K562 (cell line): ENCODE measurements around the gene SPHK2. TPM values are rescaled to one million over a fixed set of nuclear protein-coding genes. Genes with fewer than 3 reads are reported as not detected.

Experiments
- BACH1 ChIP-seq: fragments of 200-800 bp; sonication (Bioruptor generic); IDR thresholded peaks from 2 replicates; pipeline ENCODE4 v1.6.1; 2016; ENCODE audit warnings: missing genetic modification characterization, missing compliant biosample characterization
- CC2D1A ChIP-seq: fragments of 450-650 bp; IDR thresholded peaks from 2 replicates; pipeline ENCODE4 v1.6.1; 2017; ENCODE audit warnings: mild to moderate bottlenecking
- CTBP1 ChIP-seq: fragments of 450-650 bp; IDR thresholded peaks from 2 replicates; pipeline ENCODE4 v1.6.1; 2016; ENCODE audit warnings: borderline replicate concordance
- ETS2 ChIP-seq: IDR thresholded peaks from 2 replicates; pipeline ENCODE4 v1.6.1; 2016; ENCODE audit warnings: borderline replicate concordance, missing genetic modification characterization, mild to moderate bottlenecking, moderate library complexity, missing compliant biosample characterization; ENCODE audit not compliant: poor library complexity, severe bottlenecking
- FOSL1 ChIP-seq: fragments of 200-800 bp; sonication (Bioruptor generic); conservative IDR thresholded peaks from 2 replicates; pipeline ENCODE4 v1.6.1; 2016; ENCODE audit warnings: missing genetic modification characterization, missing compliant biosample characterization
- GABPA ChIP-seq: fragments of 200-800 bp; sonication (Bioruptor generic); conservative IDR thresholded peaks from 2 replicates; pipeline ENCODE4 v1.6.1; 2016; ENCODE audit warnings: low read depth, missing genetic modification characterization, missing compliant biosample characterization
- GATAD2A ChIP-seq: fragments of 450-650 bp; IDR thresholded peaks from 2 replicates; pipeline ENCODE4 v1.6.1; 2017
- HDGF ChIP-seq: fragments of 450-650 bp; IDR thresholded peaks from 2 replicates; pipeline ENCODE4 v1.6.1; 2016
- JUND ChIP-seq, 2 experiments: IDR thresholded peaks; 2 replicates in 1 of 2; 3 replicates in 1 of 2; pipeline ENCODE4 v1.6.1; 2011; ENCODE audit warnings: borderline replicate concordance in 2 of 2, low read depth in 2 of 2, low read length in 2 of 2, improper control_type of control experiment in 1 of 2, missing biosample characterization in 1 of 2, missing genetic modification characterization in 1 of 2, missing genetic modification reagents in 1 of 2
- L3MBTL2 ChIP-seq: fragments of 450-650 bp; IDR thresholded peaks from 2 replicates; pipeline ENCODE4 v1.6.1; 2016; ENCODE audit warnings: mild to moderate bottlenecking, moderate library complexity
- MTF1 ChIP-seq: fragments of 250-450 bp; sonication (Bioruptor Pico); IDR thresholded peaks from 2 replicates; pipeline ENCODE4 v1.9.0; 2021; ENCODE audit warnings: moderate library complexity, mild to moderate bottlenecking, inconsistent platforms, borderline replicate concordance
- NFXL1 ChIP-seq: fragments of 450-650 bp; formaldehyde crosslinking; IDR thresholded peaks from 2 replicates; pipeline ENCODE4 v1.4.0; 2021; ENCODE audit warnings: mild to moderate bottlenecking
- OTX1 ChIP-seq: fragments of 450-650 bp; formaldehyde crosslinking; IDR thresholded peaks from 2 replicates; pipeline ENCODE4 v1.4.0; 2022; ENCODE audit warnings: mild to moderate bottlenecking
- RBM14 ChIP-seq: fragments of 200-400 bp; formaldehyde crosslinking; IDR thresholded peaks from 2 replicates; pipeline ENCODE4 v1.6.1; 2018; ENCODE audit warnings: low read depth, mild to moderate bottlenecking, low read length, moderate library complexity, borderline replicate concordance; ENCODE audit not compliant: insufficient read depth
- SMARCB1 ChIP-seq: IDR thresholded peaks from 2 replicates; pipeline ENCODE4 v1.6.1; 2011; ENCODE audit warnings: improper control_type of control experiment, low read depth; ENCODE audit not compliant: insufficient read length
- SRSF9 ChIP-seq: fragments of 200-400 bp; formaldehyde crosslinking; IDR thresholded peaks from 2 replicates; pipeline ENCODE4 v1.6.1; 2017; ENCODE audit warnings: low read depth, low read length, borderline replicate concordance
- TAL1 ChIP-seq: fragments of 450-650 bp; IDR thresholded peaks from 2 replicates; pipeline ENCODE4 v1.6.1; 2016; ENCODE audit warnings: mild to moderate bottlenecking
- TCFL5 ChIP-seq: fragments of 250-450 bp; sonication (Bioruptor Pico); conservative IDR thresholded peaks from 2 replicates; pipeline ENCODE4 v1.6.1; 2021; ENCODE audit warnings: mild to moderate bottlenecking, moderate library complexity, matching md5 sums
- ZNF780A ChIP-seq: fragments of 250-450 bp; sonication (Bioruptor Pico); IDR thresholded peaks from 2 replicates; pipeline ENCODE4 v1.5.0; 2021; ENCODE audit warnings: mild to moderate bottlenecking
- polyA plus RNA-seq, 8 experiments: library from polyadenylated mRNA; depleted of rRNA in 4 of 8; stranded (reverse) in 5 of 8; unstranded in 3 of 8; fragments of >200 nt; fragmentation: Nextera tagmentation in 2 of 8; fragmentation: Illumina TruSeq in 1 of 8; extraction: Ambion mirVana in 2 of 8; extraction: Trizol in 1 of 8; gene quantifications; 2 replicates each; pipeline versions ENCODE4 v1.2.1 to v1.2.3, GENCODE V29; 2011 to 2014; ENCODE audit warnings: inconsistent platforms in 1 of 8, missing spikeins in 1 of 8
- total RNA-seq, 7 experiments: library from RNA; depleted of rRNA in 6 of 7; stranded (reverse); fragments of >200 nt in 6 of 7; fragmentation: Illumina TruSeq in 2 of 7; extraction: Trizol in 2 of 7; gene quantifications; 2 replicates each; pipeline versions ENCODE4 v1.2.1 to v1.2.3, GENCODE V29; 2011 to 2021; ENCODE audit warnings: low replicate concordance in 1 of 7
- TF ChIP-seq, protein P1 (sequence below): fragments of 450-650 bp; IDR thresholded peaks from one replicate; pipeline ENCODE4 v1.6.1; 2018; ENCODE audit warnings: mild to moderate bottlenecking, moderate library complexity; ENCODE audit not compliant: partially characterized antibody
- TF ChIP-seq, protein P2 (sequence below): fragments of 250-450 bp; sonication (Bioruptor Pico); IDR thresholded peaks from 2 replicates; pipeline ENCODE4 v1.8.0; 2022; ENCODE audit warnings: moderate library complexity, mild to moderate bottlenecking, inconsistent platforms
- TF ChIP-seq, protein P3 (sequence below): fragments of 450-650 bp; IDR thresholded peaks from 2 replicates; pipeline ENCODE4 v1.6.1; 2018; ENCODE audit not compliant: partially characterized antibody

SPHK2 gene
- total and polyA plus RNA-seq, 9 of the 15 experiments (the other 6 are each of a cell fraction or from before 2014, with no cell fraction given), result 0.10 to 15.2 (median 2.9) TPM

DNA sequence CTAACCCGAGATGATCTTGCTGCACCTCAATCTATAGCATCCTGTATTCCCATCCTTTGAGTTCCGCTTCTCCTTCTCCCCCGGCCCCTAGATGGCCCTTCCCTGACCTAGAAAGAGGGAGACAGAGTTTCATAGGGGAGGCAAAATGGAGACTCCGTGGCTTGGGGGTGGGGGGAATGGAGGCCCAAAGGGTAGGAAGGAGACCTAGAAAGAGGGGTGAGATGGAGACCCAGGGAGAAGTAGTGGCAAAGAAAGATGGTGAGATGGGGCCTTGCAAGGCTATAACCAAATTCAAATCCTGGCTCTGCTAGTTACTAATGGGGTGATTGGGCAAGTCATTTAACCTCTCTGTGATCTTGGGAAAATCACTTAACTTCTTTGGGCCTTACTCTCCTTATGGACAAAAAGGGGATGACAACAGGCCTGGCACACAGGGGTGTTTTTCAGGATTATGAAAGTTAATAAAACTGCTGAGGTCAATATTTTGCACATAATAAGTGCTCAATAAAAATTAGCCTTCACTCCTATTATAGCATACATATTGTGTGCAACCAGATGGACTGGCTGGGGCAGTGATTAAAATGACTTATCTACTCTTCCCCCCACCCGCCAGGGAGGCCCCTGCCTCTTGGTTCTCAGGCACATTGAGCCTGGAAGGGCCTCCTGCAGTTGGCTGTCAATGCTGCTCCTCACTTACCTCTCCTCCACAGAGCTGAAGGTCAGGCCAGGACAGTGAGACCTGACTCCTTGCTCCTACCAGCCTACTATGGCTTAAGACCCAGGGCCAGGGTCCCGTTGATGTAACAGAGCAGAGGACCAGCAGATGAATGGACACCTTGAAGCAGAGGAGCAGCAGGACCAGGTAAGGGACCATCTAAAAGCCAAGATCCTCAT, 633 bp downstream of the SPHK2 start (continued):
- TF ChIP-seq, protein P1, sequence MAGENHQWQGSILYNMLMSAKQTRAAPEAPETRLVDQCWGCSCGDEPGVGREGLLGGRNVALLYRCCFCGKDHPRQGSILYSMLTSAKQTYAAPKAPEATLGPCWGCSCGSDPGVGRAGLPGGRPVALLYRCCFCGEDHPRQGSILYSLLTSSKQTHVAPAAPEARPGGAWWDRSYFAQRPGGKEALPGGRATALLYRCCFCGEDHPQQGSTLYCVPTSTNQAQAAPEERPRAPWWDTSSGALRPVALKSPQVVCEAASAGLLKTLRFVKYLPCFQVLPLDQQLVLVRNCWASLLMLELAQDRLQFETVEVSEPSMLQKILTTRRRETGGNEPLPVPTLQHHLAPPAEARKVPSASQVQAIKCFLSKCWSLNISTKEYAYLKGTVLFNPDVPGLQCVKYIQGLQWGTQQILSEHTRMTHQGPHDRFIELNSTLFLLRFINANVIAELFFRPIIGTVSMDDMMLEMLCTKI, result no peak
- no peak for TF ChIP-seq TCFL5 (CRISPR knock-in tag)
- TF ChIP-seq SRSF9, result no peak
- no peak; the same call in 1 of the 2 replicates for TF ChIP-seq HDGF
- no peak for TF ChIP-seq SMARCB1
- TF ChIP-seq CTBP1, result no peak
- TF ChIP-seq JUND (IDR thresholded peaks at IDR 0.05; ENCODE audit: borderline replicate concordance, low read depth, low read length), result no peak
- TF ChIP-seq JUND (tag; IDR thresholded peaks at IDR 0.05; ENCODE audit: borderline replicate concordance, low read depth, low read length), result no peak
- TF ChIP-seq MTF1 (CRISPR knock-in tag), result 0 out of 2 replicates have a peak, but pooled peaks have one; percentile 18
- no peak for TF ChIP-seq TAL1
- no peak for TF ChIP-seq ZNF780A (CRISPR knock-in tag)
- TF ChIP-seq, protein P2, sequence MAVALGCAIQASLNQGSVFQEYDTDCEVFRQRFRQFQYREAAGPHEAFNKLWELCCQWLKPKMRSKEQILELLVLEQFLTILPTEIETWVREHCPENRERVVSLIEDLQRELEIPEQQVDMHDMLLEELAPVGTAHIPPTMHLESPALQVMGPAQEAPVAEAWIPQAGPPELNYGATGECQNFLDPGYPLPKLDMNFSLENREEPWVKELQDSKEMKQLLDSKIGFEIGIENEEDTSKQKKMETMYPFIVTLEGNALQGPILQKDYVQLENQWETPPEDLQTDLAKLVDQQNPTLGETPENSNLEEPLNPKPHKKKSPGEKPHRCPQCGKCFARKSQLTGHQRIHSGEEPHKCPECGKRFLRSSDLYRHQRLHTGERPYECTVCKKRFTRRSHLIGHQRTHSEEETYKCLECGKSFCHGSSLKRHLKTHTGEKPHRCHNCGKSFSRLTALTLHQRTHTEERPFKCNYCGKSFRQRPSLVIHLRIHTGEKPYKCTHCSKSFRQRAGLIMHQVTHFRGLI (CRISPR knock-in tag), result no peak
- no peak for TF ChIP-seq BACH1 (tag)
- TF ChIP-seq NFXL1 (CRISPR knock-in tag), result no peak
- TF ChIP-seq GATAD2A, result no peak
- peak; percentile 82; the same call in 1 of the 2 replicates for TF ChIP-seq CC2D1A
- TF ChIP-seq, protein P3, sequence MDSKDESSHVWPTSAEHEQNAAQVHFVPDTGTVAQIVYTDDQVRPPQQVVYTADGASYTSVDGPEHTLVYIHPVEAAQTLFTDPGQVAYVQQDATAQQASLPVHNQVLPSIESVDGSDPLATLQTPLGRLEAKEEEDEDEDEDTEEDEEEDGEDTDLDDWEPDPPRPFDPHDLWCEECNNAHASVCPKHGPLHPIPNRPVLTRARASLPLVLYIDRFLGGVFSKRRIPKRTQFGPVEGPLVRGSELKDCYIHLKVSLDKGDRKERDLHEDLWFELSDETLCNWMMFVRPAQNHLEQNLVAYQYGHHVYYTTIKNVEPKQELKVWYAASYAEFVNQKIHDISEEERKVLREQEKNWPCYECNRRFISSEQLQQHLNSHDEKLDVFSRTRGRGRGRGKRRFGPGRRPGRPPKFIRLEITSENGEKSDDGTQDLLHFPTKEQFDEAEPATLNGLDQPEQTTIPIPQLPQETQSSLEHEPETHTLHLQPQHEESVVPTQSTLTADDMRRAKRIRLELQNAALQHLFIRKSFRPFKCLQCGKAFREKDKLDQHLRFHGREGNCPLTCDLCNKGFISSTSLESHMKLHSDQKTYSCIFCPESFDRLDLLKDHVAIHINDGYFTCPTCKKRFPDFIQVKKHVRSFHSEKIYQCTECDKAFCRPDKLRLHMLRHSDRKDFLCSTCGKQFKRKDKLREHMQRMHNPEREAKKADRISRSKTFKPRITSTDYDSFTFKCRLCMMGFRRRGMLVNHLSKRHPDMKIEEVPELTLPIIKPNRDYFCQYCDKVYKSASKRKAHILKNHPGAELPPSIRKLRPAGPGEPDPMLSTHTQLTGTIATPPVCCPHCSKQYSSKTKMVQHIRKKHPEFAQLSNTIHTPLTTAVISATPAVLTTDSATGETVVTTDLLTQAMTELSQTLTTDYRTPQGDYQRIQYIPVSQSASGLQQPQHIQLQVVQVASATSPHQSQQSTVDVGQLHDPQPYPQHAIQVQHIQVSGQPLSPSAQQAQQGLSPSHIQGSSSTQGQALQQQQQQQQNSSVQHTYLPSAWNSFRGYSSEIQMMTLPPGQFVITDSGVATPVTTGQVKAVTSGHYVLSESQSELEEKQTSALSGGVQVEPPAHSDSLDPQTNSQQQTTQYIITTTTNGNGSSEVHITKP, result peak; percentile 4
- no peak for TF ChIP-seq GABPA
- 0 out of 2 replicates have a peak, but pooled peaks have one; percentile 13 for TF ChIP-seq FOSL1
- TF ChIP-seq ETS2 (tag), result no peak
- no peak for TF ChIP-seq L3MBTL2
- peak; percentile 72; the same call in 1 of the 2 replicates for TF ChIP-seq OTX1 (CRISPR knock-in tag)
- TF ChIP-seq RBM14, result no peak
